ENCODE measurements around the gene RALGPS2.

DNA sequence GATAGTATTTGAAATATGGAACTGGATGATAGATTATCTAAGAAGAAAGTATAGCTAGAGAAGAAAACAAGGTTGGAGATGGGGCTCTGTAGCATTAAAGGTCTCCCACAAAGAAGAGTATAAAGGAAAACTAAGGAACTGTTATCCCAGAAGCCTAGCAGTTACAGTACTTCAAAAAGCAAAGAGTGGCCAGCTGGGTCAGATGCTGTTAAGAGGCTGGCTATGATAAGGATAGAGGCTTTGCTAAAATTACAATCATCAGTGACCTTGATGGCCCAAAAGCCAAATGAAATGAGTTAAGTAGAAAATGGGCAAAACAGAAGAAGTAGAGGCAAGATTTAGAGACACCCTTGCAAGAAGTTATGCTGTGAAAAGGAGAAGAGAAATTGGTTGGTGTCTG is 170.9 kb downstream of the RALGPS2 start:
- TF ChIP-seq MEIS1 (CRISPR knock-in tag; IDR thresholded peaks at IDR 0.05; ENCODE audit: borderline replicate concordance) (no peak), ZNF274 (IDR thresholded peaks at IDR 0.05; ENCODE audit: low read length) (no peak), ZNF274 (tag by site-specific recombination; IDR thresholded peaks at IDR 0.05; ENCODE audit: borderline replicate concordance) (no peak)
- TF ChIP-seq, protein P1, sequence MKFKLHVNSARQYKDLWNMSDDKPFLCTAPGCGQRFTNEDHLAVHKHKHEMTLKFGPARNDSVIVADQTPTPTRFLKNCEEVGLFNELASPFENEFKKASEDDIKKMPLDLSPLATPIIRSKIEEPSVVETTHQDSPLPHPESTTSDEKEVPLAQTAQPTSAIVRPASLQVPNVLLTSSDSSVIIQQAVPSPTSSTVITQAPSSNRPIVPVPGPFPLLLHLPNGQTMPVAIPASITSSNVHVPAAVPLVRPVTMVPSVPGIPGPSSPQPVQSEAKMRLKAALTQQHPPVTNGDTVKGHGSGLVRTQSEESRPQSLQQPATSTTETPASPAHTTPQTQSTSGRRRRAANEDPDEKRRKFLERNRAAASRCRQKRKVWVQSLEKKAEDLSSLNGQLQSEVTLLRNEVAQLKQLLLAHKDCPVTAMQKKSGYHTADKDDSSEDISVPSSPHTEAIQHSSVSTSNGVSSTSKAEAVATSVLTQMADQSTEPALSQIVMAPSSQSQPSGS (tag by site-specific recombination; IDR thresholded peaks at IDR 0.05; ENCODE audit: low read depth), result no peak
- TF ChIP-seq, protein P2, sequence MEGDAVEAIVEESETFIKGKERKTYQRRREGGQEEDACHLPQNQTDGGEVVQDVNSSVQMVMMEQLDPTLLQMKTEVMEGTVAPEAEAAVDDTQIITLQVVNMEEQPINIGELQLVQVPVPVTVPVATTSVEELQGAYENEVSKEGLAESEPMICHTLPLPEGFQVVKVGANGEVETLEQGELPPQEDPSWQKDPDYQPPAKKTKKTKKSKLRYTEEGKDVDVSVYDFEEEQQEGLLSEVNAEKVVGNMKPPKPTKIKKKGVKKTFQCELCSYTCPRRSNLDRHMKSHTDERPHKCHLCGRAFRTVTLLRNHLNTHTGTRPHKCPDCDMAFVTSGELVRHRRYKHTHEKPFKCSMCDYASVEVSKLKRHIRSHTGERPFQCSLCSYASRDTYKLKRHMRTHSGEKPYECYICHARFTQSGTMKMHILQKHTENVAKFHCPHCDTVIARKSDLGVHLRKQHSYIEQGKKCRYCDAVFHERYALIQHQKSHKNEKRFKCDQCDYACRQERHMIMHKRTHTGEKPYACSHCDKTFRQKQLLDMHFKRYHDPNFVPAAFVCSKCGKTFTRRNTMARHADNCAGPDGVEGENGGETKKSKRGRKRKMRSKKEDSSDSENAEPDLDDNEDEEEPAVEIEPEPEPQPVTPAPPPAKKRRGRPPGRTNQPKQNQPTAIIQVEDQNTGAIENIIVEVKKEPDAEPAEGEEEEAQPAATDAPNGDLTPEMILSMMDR (tag by site-specific recombination; IDR thresholded peaks at IDR 0.05), result no peak

Data from HEK293 (cell line).